Hepatocyte (in vitro differentiated cells): ENCODE data around the gene TDRD6. TPM values are rescaled to one million over a fixed set of nuclear protein-coding genes. Genes with fewer than 3 reads are reported as not detected.

Experiments
- DNase-seq: peaks from one replicate; pipeline ENCODE4 v3.0.0-alpha.2; 2016; ENCODE audit warnings: low spot score
- H2AFZ ChIP-seq: fragments of 200-600 bp; sonication (generic); 2 replicates; pipeline ENCODE4 v1.6.0; 2016; ENCODE audit warnings: antibody characterized with exemption, mild to moderate bottlenecking
- H3K27ac ChIP-seq: fragments of 200-600 bp; sonication (generic); 2 replicates; pipeline ENCODE4 v1.5.1; 2016; ENCODE audit warnings: mild to moderate bottlenecking
- H3K27me3 ChIP-seq: fragments of 200-600 bp; sonication (generic); 2 replicates; pipeline ENCODE4 v1.6.1; 2016
- H3K36me3 ChIP-seq: fragments of 200-600 bp; sonication (generic); replicated peaks from 2 replicates; pipeline ENCODE4 v1.5.1; 2016; ENCODE audit warnings: low read depth; ENCODE audit not compliant: insufficient read depth
- H3K4me1 ChIP-seq: fragments of 200-600 bp; sonication (generic); 2 replicates; pipeline ENCODE4 v1.5.1; 2016; ENCODE audit warnings: mild to moderate bottlenecking, moderate library complexity; ENCODE audit not compliant: insufficient read depth
- H3K4me2 ChIP-seq: fragments of 200-600 bp; sonication (generic); 2 replicates; pipeline ENCODE4 v1.6.0; 2016
- H3K4me3 ChIP-seq: fragments of 200-600 bp; sonication (generic); 2 replicates; pipeline ENCODE4 v1.5.1; 2016; ENCODE audit warnings: mild to moderate bottlenecking
- H3K79me2 ChIP-seq: fragments of 200-600 bp; sonication (generic); 2 replicates; pipeline ENCODE4 v1.6.0; 2017; ENCODE audit warnings: mild to moderate bottlenecking
- H3K9me2 ChIP-seq: fragments of 200-600 bp; sonication (generic); replicated peaks from 2 replicates; pipeline ENCODE4 v1.6.0; 2017; ENCODE audit warnings: mild to moderate bottlenecking; ENCODE audit not compliant: insufficient read depth
- H3K9me3 ChIP-seq: fragments of 200-600 bp; sonication (generic); 2 replicates; pipeline ENCODE4 v1.5.1; 2016; ENCODE audit warnings: low read depth, mild to moderate bottlenecking
- H4K20me1 ChIP-seq: fragments of 200-600 bp; sonication (generic); 2 replicates; pipeline ENCODE4 v1.6.0; 2016; ENCODE audit warnings: mild to moderate bottlenecking; ENCODE audit not compliant: insufficient read depth, poor library complexity, severe bottlenecking
- EZH2 ChIP-seq: fragments of 200-600 bp; sonication (generic); IDR thresholded peaks from 2 replicates; pipeline ENCODE4 v1.6.1; 2016; ENCODE audit warnings: antibody characterized with exemption, mild to moderate bottlenecking, borderline replicate concordance
- EZH2phosphoT487 ChIP-seq: fragments of 200-600 bp; sonication (generic); IDR thresholded peaks from one replicate; pipeline ENCODE4 v1.6.1; 2018; ENCODE audit warnings: antibody characterized with exemption, mild to moderate bottlenecking, low read depth, moderate library complexity; ENCODE audit not compliant: unreplicated experiment, severe bottlenecking
- WGBS: methylation state at CpG from one replicate; pipeline ENCODE4 v1.1.6; 2016; ENCODE audit warnings: low lambda C conversion rate; ENCODE audit errors: missing lambda C conversion rate; 5-methylcytosine and 5-hydroxymethylcytosine counted together
- polyA plus RNA-seq: library from polyadenylated mRNA; unstranded; fragments of >200 nt; fragmentation: Nextera tagmentation; extraction: Ambion mirVana; gene quantifications from 2 replicates; pipeline ENCODE4 v1.2.1, GENCODE V29; 2016
- total RNA-seq: library from RNA; depleted of rRNA; stranded (reverse); fragments of >200 nt; gene quantifications from 2 replicates; pipeline ENCODE4 v1.2.3, GENCODE V29; 2014
- TF ChIP-seq, protein P1 (sequence below): fragments of 200-600 bp; sonication (generic); IDR thresholded peaks from 2 replicates; pipeline ENCODE4 v1.5.1; 2016; ENCODE audit warnings: antibody characterized with exemption, mild to moderate bottlenecking; ENCODE audit not compliant: poor library complexity

TDRD6 gene
- total and polyA plus RNA-seq, 2 experiments from 2014 or later = 0.20 to 0.34 TPM

DNA sequence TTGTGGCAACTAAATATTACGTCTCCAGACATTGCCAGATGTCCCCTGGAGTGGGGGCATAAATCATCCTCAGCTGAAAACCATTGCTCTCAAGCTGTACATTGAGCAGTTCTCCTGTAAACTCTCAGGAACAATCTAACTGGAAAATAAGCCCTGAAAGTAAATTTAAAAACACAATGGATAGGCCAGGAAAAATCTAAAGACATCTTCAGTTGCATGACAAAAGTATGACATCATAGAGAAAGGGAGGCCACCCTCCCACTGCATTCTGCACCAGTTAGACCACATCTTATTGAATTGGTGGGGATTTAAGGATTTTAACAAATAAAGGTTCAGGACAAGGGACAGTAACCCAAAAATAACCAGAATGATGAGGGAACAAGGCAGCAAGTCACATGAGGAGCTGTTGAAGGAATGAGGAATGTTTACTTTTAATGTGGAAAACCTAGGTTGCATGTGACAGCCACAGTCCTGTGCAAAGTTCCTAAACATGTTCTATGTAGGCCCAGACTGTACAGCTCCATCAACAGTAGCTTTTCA is 42.2 kb downstream of the TDRD6 start:
- Histone ChIP-seq H3K4me2 (no peak overlapping the region), H3K4me3 (no peak overlapping the region), H2AFZ (no peak overlapping the region), H4K20me1 (no peaks in the 10 kb centered on the region), H3K4me1 (no peaks in the 10 kb centered on the region), H3K9me2 (no peaks in the 10 kb centered on the region), H3K9me3 (no peaks in the 10 kb centered on the region), H3K36me3 (no peaks in the 10 kb centered on the region), H3K27me3 (peaks cover 4% of the 10 kb centered on the region), H3K27ac (no peak overlapping the region), H3K79me2 (no peaks in the 10 kb centered on the region)
- WGBS = 70% methylated on average over 1 of the region's 1 CpG
- TF ChIP-seq EZH2phosphoT487 (no peak), EZH2 (no peak)
- TF ChIP-seq, protein P1, sequence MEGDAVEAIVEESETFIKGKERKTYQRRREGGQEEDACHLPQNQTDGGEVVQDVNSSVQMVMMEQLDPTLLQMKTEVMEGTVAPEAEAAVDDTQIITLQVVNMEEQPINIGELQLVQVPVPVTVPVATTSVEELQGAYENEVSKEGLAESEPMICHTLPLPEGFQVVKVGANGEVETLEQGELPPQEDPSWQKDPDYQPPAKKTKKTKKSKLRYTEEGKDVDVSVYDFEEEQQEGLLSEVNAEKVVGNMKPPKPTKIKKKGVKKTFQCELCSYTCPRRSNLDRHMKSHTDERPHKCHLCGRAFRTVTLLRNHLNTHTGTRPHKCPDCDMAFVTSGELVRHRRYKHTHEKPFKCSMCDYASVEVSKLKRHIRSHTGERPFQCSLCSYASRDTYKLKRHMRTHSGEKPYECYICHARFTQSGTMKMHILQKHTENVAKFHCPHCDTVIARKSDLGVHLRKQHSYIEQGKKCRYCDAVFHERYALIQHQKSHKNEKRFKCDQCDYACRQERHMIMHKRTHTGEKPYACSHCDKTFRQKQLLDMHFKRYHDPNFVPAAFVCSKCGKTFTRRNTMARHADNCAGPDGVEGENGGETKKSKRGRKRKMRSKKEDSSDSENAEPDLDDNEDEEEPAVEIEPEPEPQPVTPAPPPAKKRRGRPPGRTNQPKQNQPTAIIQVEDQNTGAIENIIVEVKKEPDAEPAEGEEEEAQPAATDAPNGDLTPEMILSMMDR = no peak
- DNase-seq = no peak

- Histone ChIP-seq H2AFZ (no peak overlapping the region), H3K9me2 (no peaks in the 10 kb centered on the region), H3K4me1 (no peaks in the 10 kb centered on the region), H3K79me2 (no peaks in the 10 kb centered on the region), H3K4me3 (no peak overlapping the region), H3K36me3 (no peaks in the 10 kb centered on the region), H3K27ac (no peak overlapping the region), H3K4me2 (no peak overlapping the region), H3K27me3 (peaks cover 14% of the 10 kb centered on the region), H3K9me3 (no peaks in the 10 kb centered on the region), H4K20me1 (no peaks in the 10 kb centered on the region)
- WGBS = 73% methylated on average over 4 of the region's 4 CpGs
- TF ChIP-seq EZH2phosphoT487 = no peak
- TF ChIP-seq, protein P1 = no peak
- no peak for DNase-seq
Measured at GRCh38 chr6:46730921-46731461, 43.3 kb downstream of the TDRD6 start.

DNA sequence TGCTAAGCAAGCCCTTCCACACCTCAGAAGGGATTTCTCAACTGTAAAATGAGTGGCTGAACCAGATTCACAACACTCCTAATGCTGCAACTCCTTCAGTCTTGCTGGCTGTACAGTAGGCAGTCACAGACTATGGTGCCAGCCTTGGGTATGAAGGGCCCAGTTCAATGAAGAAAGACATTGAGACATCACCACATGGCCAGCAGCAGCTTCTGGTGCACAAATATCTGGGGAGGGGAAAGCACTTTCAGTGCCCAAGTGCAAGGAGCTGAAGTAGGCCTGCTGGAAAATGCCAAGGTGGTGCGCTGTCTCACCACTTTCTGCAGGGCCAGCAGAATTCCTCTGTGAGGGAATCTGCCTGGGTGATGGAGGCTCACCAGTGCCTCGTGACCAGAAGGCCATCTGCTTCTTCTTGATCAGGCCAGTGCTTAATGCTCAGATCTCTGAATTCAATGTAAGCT is 45.7 kb downstream of the TDRD6 start:
- no peak overlapping the region for H3K27ac ChIP-seq
- no peak overlapping the region for H2AFZ ChIP-seq
- no peaks in the 10 kb centered on the region for H3K9me3 ChIP-seq
- peaks cover 31% of the 10 kb centered on the region for H3K27me3 ChIP-seq
- TF ChIP-seq EZH2phosphoT487 (no peak), EZH2 (no peak)
- TF ChIP-seq, protein P1 = no peak
- H3K36me3 ChIP-seq = no peaks in the 10 kb centered on the region
- no peaks in the 10 kb centered on the region for H3K9me2 ChIP-seq
- no peak for DNase-seq
- 91% methylated on average over 2 of the region's 2 CpGs for WGBS
- H3K4me3 ChIP-seq = no peak overlapping the region
- no peaks in the 10 kb centered on the region for H4K20me1 ChIP-seq
- H3K4me2 ChIP-seq = no peak overlapping the region
- H3K4me1 ChIP-seq = no peaks in the 10 kb centered on the region
- no peaks in the 10 kb centered on the region for H3K79me2 ChIP-seq
